Inflammatory macrophage treated with lipopolysaccharide for 4 hours (primary cell): Measurements from ENCODE around the gene RABGAP1L.
"Not testable (repeated sequence)": the region's sequence is repeated elsewhere in the genome, so short reads cannot be mapped to it uniquely, and the experiment has no call there.

Experiments
- DNase-seq: peaks from one replicate; pipeline ENCODE4 v3.0.0-alpha.2; 2020

The RABGAP1L gene

DNA sequence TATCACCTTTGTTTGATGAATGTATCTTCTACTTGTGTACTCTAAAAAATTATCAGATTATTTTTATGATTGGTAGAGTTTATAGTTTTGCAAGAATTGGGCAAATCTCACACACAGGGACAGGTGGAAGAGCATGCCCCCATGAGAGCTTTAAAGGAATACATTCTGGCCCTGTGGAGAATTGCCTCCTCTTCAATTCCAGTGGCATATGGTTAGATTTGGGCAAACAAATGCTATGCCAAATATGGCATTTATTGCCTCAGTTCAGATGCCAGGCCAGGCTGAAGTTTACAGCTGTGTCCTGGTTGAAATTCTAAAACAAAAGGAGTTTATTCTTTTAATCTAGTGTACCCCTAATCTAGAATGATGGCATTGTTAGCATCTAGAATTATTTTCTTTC, 678.1 kb downstream of the RABGAP1L start:
- no peak for DNase-seq

DNA sequence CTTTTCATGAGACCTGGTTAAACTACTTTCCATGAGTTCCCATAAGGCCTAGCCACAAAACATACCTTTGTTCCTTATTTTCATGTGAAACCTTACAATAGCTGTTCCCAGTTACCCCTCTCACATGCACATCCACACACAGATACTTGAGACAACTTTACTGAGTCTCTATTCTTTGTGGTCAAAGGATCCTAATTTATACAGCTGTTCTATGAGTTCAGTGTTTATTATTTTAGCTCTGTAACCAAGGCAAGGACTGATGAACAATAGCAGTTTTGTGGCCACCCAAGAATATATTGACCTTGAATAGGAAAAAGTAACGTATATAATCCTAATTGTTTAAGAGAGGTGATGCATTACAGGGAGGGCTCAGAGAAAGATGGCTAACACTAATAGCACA, 679.9 kb downstream of the RABGAP1L start:
- DNase-seq = no peak

DNA sequence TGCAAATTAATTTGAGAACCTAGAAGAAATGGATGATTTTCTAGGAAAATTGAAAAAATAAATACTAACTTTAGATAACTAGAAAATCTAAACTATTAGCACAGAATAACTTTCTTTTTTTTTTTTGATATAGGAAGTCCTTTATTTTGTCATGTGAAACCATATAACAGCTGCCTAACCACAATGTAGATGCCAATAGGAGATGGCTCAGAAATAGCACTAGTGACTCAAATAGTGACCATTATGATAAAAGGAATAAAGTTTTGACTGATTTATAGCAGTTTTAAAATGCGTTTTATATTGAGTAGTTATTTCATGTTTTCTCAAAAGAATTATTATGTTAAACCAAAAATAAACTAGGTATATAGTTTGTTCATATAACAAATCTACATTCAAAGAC, 682.4 kb downstream of the RABGAP1L start:
- DNase-seq = no peak

DNA sequence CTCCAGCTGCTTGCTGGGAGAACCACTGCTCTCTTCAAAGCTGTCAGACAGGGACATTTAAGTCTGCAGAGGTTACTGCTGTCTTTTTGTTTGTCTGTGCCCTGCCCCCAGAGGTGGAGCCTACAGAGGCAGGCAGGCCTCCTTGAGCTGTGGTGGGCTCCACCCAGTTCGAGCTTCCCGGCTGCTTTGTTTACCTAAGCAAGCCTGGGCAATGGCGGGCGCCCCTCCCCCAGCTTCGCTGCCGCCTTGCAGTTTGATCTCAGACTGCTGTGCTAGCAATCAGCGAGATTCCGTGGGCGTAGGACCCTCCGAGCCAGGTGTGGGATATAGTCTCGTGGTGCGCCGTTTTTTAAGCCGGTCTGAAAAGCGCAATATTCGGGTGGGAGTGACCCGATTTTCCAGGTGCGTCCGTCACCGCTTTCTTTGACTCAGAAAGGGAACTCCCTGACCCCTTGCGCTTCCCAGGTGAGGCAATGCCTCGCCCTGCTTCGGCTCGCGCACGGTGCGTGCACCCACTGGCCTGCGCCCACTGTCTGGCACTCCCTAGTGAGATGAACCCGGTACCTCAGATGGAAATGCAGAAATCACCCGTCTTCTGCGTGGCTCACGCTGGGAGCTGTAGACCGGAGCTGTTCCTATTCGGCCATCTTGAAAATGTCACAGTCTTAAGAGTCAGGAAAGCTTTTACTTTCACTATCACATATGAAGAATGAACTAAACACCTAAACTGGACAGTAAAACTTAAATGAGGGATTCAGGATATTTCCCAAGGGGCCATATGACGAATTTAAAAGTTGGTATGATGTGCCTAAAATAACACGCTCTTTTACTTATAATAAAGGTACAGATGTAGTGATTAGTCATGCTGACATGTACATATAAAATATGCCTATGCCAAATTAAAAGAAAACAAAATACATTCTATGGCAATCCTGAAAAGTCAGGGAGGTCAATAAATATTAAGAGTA, 689.6 kb downstream of the RABGAP1L start:
- not testable (repeated sequence) for DNase-seq

DNA sequence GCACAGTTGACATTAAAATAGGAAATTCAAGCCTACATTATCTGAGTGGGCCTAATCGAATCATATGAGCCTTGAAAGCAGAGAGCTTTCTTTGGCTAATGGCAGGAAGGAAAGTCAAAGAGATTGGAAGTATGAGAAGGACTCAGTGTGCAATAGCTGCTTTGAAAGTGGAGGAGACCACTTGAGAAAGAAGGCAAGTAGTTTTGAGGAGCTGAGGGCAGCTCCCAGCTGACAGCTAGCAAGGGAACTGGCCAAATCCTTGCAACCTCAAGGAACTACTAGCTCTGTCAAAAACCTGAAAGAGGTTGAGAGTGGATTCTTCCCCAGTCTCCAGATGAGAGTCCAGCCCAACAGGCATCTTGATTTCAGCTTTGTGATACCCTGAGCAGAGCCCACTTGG, 691.4 kb downstream of the RABGAP1L start:
- DNase-seq = no peak

DNA sequence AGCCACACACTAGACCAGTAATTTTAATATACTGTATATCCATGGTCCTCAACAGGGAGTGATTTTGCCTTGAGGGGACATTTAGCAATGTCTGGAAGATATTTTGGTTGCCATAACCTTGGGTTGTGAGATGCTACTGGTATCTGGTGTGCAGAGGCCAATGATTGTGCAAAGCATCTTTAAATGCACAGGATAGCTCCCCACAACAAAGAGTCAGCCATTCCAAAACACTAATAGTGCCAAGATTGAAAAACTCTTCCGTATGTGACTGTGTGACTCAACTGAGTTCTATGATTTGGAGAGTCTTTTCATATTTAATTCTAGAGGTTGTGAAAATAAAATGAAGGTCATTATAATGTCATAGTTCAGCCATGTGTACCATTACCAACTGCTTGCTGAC, 699.0 kb downstream of the RABGAP1L start:
- DNase-seq = no peak

DNA sequence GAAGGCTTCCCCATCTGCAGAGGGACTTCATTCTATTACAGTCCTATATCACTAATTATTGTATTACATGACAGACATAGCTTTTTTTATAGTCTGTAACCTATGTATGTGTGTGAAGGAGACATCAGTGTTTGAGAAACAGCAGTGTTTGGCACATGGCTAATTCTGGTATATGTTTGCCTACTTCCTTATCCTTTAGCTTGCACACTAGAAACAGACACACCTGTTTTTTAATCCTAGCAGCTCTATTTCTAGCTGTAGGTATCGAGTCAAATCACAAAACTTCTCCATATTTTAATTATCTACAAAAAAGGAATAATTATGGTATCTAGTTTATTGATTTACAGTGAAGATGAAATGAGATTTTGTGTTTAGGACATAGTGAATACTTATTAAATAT, 711.0 kb downstream of the RABGAP1L start:
- no peak for DNase-seq

DNA sequence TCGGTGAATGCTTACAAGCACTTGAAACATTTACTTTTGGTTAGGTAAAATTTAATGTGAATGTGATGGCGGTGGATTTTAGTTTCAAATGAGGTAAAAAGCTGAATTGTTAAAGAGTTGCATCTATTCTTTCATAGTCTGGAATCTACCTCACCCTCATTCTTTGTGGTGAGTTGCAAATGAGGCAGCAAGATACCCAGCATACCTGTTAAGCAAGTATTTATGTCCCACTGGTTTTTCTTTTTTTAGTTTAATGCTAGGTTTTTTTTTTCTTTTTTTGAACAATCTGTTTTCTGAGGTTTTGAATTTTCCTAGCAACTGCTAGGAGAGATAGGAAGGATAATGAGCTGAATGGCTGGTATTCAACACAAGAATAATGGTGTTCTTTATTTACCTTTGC, 712.6 kb downstream of the RABGAP1L start:
- no peak for DNase-seq

DNA sequence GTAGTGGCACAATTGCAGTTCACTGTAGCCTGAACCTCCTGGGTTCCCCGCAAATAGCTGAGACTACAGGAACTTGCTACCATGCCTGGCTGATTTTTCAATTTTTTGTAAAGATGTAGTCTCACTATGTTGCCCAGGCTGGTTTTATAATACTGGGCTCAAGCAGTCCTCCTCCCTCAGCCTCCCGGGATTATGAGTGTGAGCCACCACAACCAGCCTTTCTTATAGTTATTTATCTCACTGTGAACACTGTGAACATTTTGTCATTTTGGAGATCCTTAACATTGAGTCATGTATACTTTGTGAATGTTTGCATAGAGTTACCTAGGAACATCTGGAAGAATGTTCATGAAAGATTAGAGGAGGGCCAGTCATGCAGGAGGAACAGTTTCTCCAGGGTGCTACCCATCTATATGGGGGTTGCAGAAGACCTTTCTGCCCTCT, 713.3 kb downstream of the RABGAP1L start:
- DNase-seq = no peak

DNA sequence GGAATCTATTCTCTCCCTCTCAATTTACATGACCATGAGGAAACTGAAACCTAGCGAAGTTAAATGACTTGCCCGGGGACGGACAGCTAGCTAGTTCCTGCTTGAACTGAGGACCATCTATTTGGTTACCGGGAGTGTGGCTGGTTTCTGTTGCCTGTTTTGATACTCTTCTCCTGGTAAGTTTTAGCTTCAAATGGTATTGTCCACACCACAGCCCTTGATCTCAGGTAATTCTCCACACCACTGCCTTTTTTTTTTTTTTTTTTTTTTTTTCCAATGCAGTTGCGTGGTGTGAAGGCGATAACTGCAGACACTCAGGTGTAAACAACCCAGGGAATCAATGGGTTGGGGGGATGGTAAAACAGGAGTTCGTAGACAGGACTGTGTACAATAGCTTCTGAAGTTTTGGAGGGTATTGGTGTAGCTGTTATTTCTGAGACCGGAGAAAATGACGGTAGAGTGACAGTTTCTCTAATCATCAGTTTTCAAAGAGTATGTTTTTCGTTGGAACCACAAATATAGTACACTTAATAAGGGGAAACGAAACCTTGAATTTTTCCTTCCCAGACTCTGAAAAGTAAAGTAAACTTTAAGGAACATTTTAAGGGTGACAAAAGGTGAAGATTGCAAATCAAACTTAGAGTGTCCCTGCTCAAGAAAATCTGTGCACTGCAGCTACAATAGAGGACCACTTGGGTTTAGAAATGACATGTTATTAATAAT, 715.2 kb downstream of the RABGAP1L start:
- DNase-seq = peak; percentile 87

DNA sequence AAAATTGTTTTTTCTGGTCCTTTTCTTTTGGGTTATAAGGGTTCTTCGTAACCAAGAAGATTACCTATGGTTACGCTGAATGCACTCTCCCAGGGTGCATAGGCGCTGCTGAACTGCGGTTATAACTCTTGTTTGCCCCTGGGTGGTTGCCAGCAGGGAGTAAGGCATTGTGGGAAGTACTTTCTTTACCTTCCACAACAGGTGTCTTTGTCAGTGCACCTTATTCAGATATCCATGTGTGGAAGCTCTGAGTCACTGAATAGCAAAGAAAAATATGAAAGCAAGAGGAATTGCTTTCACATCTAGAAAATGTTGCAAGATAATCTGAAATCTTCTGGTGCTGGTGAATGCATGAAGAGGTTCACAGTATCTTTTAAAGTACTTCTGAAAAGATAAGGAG, 716.0 kb downstream of the RABGAP1L start:
- DNase-seq = peak; percentile 34

DNA sequence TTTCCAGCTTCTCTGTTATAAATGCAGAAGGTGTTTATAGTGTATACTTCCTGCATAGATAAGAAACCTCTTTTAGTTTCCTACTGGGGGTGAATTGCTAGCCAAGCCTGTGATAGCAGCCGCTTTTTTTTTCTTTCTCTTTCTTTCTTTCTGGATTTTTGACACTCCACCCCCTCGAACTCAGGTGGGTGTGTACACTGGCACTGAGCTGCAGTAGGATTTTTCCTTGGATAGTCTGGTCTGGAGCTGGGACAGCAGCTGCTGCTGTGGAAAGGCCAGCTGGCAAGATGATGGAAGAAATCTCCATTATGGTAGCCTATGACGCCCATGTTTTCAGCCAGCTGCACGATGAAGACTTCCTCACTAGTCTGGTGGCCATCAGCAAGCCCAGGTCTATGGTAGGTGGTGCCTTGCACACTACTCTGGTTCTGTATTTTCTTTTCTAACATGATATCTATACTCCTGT, 717.9 kb downstream of the RABGAP1L start:
- DNase-seq = no peak

DNA sequence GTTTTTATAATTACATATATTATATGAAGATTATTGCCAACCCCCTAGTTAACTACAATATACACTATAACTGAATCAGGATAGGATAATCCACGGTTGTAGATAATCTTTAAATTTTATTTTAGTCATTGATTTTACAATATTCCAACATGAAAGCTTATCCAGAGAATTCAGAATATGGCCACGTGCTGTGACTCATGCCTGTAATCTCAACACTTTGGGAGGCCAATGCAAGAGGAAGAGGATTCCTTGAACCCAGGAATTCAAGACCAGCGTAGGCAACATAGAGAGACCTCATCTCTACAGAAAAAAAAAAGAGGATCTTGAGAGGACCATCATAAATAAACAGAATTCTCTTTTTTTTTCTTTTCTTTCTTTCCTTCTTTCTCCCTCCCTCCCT, 720.9 kb downstream of the RABGAP1L start:
- DNase-seq = no peak

DNA sequence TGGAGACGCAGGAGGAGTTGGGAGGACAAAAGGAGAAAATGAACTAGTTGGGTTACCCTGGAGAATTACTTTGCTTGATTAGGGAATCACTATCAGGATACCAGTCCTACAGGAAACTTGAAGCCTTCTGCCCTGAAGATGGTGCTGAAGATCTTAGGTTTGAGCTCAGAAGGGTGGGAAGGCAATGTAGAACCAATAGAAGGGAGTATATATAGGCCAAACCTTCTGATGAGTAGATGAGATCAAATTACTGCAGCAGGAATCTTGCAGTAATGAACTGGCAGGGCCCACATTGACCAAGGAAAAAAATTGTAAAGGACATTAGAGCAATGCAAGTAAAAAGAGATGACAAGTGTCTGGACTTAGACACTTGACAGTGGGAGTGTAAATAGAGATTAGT, 724.1 kb downstream of the RABGAP1L start:
- no peak for DNase-seq

DNA sequence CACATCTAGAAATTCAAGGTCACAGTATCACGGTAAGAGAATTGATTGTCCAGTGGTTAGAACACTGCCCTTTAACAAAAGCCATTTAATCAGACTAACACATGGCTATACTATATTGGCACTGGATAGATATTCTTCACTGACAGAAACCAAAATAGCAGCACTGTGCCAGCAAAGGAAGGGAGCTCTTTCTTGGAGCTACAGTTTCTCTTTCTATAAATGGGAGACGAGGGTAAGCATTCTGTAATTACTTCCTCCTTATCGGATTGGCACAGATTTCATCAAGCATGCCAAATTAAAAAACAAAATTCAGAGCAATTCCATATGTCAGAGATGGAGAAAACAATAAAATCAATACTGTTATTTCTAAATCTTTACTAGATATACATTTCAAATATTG, 724.7 kb downstream of the RABGAP1L start:
- peak; percentile 42 for DNase-seq

DNA sequence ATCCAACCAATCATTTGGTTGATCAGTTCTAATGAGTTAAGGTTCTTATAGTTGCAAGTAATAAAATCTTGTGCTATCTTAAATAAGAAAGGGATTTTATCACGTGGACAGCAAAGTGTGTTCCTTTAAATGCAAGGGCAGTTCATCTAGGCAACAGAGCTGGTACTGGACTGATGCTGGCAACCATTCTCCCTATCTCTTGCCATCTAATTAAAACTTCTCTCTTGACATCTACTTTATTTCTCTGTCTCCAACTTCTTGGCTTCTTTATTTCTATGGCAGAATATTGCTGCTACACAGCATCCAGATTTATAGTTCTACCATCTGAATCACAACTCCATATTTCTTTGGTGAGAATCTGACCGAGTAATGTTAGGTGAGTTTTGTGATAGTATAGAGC, 725.2 kb downstream of the RABGAP1L start:
- no peak for DNase-seq

DNA sequence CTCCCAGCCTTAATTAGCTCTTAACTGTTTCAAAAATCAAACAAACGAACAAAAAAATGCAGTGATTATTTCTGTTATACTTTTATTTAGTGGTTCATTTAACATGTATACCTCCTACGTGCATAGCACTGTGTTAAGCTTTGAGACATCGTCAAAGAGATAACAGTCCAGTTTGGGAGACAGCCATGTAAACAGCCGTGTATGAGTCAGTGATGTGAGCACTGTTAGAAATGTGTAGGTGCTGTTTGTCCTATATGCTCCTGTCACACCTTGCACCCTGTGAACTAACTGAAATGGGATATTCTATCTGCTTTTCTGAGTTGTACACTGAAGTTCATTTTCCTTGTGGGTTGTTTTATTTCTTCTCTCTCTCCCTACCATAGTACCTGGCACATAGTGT, 730.7 kb downstream of the RABGAP1L start:
- DNase-seq = no peak

DNA sequence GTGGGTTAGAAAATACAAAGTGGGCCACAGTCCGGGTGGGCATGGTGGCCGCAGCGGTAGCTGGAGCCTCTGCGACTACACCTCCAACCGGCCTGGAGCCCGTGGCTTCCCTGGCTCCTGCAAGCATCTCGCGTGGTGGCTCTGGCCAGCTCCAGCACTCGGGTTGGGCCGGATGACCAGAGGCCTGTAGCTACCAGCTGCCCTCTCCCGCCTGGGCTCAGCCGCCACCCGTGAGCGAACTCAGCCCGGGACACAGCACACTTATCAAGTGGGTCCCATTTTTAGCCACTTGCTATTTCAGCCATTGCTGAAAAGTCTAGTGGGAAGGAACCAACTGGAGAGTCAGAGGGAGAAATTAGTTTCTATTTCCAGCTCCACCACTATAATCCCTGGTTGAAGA, 732.7 kb downstream of the RABGAP1L start:
- no peak for DNase-seq

DNA sequence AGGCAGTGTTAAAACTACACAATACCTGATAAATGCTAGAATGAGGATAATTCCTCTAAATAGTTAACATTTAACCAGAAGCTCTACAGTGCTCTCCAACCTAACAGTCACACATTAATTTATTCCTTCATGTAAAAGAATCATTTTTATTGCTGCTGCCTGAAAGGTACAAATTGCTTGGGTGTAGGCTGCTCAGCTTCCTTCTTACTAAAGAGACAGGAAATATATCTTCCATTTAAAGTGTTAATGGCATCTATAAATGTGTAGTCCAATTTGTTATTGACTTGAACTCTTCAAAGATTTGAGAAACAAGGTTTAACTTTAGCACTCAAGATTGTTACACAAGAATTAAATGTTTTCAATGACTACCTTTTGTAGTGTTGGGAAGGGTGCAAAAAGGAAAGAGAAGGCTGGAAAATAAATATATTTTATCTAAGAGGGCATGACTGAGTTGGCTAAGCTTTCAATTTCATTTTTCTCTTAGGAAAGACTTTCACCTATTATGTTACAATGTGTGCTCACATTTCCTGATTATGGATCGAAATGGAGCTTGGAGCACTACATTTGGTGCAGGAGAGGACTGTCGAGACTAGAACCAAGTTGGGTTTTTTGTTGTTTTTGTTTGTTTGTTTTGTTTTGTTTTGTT, 734.9 kb downstream of the RABGAP1L start:
- no peak for DNase-seq

DNA sequence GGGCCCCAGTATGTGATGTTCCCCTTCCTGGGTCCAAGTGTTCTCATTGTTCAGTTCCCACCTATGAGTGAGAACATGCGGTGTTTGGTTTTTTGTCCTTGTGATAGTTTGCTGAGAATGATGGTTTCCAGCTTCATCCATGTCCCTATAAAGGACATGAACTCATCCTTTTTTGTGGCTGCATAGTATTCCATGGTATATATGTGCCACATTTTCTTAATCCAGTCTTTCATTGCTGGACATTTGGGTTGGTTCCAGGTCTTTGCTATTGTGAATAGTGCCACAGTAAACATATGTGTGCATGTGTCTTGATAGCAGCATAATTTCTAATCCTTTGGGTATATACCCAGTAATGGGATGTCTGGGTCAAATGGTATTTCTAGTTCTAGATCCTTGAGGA, 736.3 kb downstream of the RABGAP1L start:
- not testable (repeated sequence) for DNase-seq

DNA sequence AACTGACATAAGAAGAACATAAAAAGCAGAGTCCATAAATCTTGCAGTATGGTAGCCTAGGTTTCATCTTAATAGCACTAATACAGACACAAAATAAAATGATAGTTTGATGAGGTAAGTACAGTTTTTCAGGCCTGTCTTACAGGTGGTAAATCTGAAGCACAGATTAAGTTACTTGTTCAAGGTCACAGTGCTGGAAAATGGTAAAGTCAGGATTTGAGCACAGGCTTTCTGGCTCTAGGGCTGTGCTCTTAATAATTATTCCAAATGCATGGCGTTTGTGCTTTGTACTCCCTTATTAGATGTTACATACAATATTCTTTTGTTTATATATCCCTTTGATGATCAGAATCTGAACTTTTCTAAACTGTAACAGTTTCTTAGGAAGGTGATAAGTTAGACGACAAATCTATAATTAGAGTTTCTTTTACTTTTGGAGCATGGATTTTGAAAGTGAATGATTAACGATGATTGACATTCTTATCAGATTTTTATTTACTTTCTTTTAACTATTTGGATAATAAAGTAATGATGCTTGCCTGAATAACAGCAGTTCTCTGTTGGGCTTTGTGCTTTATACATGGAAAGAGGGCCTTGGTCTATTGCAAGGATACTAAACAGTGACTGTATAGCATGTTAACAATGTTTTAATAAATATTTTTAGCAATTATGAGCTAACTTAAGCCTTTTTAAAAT, 738.9 kb downstream of the RABGAP1L start:
- no peak for DNase-seq

DNA sequence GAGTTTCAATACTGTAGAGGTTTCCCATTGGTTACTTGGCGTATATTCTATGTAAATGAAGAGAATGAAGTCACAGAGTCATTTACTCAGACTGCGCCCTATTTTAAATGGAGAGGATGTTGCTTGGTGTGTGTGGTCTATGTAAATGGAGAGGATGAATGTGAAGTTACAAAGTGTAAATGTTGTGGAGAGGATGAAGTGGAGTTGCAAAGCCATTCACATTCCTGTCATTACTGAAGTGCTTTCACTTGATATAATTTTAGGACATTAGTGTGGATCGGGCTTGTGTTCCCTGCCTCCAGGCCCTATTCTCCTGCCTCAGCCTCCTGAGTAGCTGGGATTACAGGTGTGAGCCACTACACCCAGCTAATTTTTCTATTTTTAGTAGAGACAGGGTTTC, 741.0 kb downstream of the RABGAP1L start:
- no peak for DNase-seq
